Suprapubic skin (tissue), 4 donors: ENCODE data around the gene MIPEP. TPM values are rescaled to one million over a fixed set of nuclear protein-coding genes. Genes with fewer than 3 reads are reported as not detected.

Source experiments
- DNase-seq, 2 donors: peaks; one replicate each; pipeline ENCODE4 v3.0.0-alpha.2; 2019; ENCODE audit warnings: low spot score in 2 of 2
- H3K27ac ChIP-seq: fragments of 200-600 bp; sonication (generic); one replicate; pipeline ENCODE4 v1.5.1; 2019
- H3K27me3 ChIP-seq: fragments of 200-600 bp; sonication (generic); one replicate; pipeline ENCODE4 v1.5.1; 2019
- H3K36me3 ChIP-seq: fragments of 200-600 bp; sonication (generic); one replicate; pipeline ENCODE4 v1.5.1; 2019
- H3K4me1 ChIP-seq: fragments of 200-600 bp; sonication (generic); one replicate; pipeline ENCODE4 v1.5.1; 2019
- H3K4me3 ChIP-seq: fragments of 200-600 bp; sonication (generic); one replicate; pipeline ENCODE4 v1.5.1; 2019; ENCODE audit warnings: mild to moderate bottlenecking
- H3K9me3 ChIP-seq: fragments of 200-600 bp; sonication (generic); one replicate; pipeline ENCODE4 v1.5.1; 2019
- CTCF ChIP-seq, 2 donors: fragments of 200-600 bp in 1 of 2; fragments of 450-650 bp in 1 of 2; sonication (generic) in 1 of 2; IDR thresholded peaks; one replicate each; pipeline ENCODE4 v1.5.1; 2016 to 2019; ENCODE audit warnings: antibody characterized with exemption in 2 of 2, mild to moderate bottlenecking in 1 of 2, moderate library complexity in 1 of 2
- EP300 ChIP-seq: sonication (generic); formaldehyde crosslinking; IDR thresholded peaks from one replicate; pipeline ENCODE4 v1.6.1; 2017; ENCODE audit warnings: antibody characterized with exemption
- POLR2A ChIP-seq, 2 donors: fragments of 450-650 bp; IDR thresholded peaks; one replicate each; pipeline ENCODE4 v1.6.1; 2017; ENCODE audit warnings: antibody characterized with exemption in 2 of 2, mild to moderate bottlenecking in 2 of 2, moderate library complexity in 2 of 2
- POLR2AphosphoS5 ChIP-seq, 3 donors: sonication (generic); formaldehyde crosslinking; IDR thresholded peaks; one replicate each; pipeline ENCODE4 v1.6.1; 2017; ENCODE audit warnings: antibody characterized with exemption in 3 of 3
- WGBS: methylation state at CpG from one replicate; pipeline ENCODE4 v1.1.5; 2018; 5-methylcytosine and 5-hydroxymethylcytosine counted together
- total RNA-seq, 4 donors: library from RNA; depleted of rRNA; stranded (reverse); fragments of >200 nt; gene quantifications; one replicate each; pipeline ENCODE4 v1.1.0, GENCODE V29; 2016

Gene MIPEP
- total RNA-seq, 4 donors from 2014 or later: 26.3 to 51.4 (median 37.6) TPM

GRCh38 chr13:23912469-23912868, 23.3 kb upstream of the MIPEP start:
- whole genome bisulfite sequencing: 49% methylated on average over 1 of the region's 1 CpG
- no peak for TF ChIP-seq POLR2AphosphoS5 (IDR thresholded peaks at IDR 0.05)
- no peak for TF ChIP-seq EP300
- TF ChIP-seq POLR2A (IDR thresholded peaks at IDR 0.05): no peak
- Histone ChIP-seq H3K4me3 (no peak overlapping the region), H3K9me3 (no peaks in the 10 kb centered on the region), H3K27me3 (no peaks in the 10 kb centered on the region), H3K27ac (no peak overlapping the region), H3K36me3 (no peaks in the 10 kb centered on the region), H3K4me1 (no peaks in the 10 kb centered on the region)
- no peak for DNase-seq

GRCh38 chr13:23909606-23910005, 20.4 kb upstream of the MIPEP start:
- H3K4me3 ChIP-seq: no peak overlapping the region
- H3K9me3 ChIP-seq: no peaks in the 10 kb centered on the region
- no peak for TF ChIP-seq CTCF (IDR thresholded peaks at IDR 0.05)
- TF ChIP-seq EP300: no peak
- no peak for TF ChIP-seq POLR2AphosphoS5 (IDR thresholded peaks at IDR 0.05)
- no peak for TF ChIP-seq POLR2A (IDR thresholded peaks at IDR 0.05)
- no peaks in the 10 kb centered on the region for H3K4me1 ChIP-seq
- DNase-seq: no peak
- no peaks in the 10 kb centered on the region for H3K36me3 ChIP-seq
- H3K27me3 ChIP-seq: no peaks in the 10 kb centered on the region
- H3K27ac ChIP-seq: no peak overlapping the region

GRCh38 chr13:23905766-23906165, 16.6 kb upstream of the MIPEP start:
- H3K4me1 ChIP-seq: peaks cover 10% of the 10 kb centered on the region
- H3K27ac ChIP-seq: no peak overlapping the region
- no peak for DNase-seq
- no peaks in the 10 kb centered on the region for H3K36me3 ChIP-seq
- no peak for TF ChIP-seq EP300
- no peak for TF ChIP-seq CTCF (IDR thresholded peaks at IDR 0.05)
- TF ChIP-seq POLR2AphosphoS5 (IDR thresholded peaks at IDR 0.05): no peak
- no peak for TF ChIP-seq POLR2A (IDR thresholded peaks at IDR 0.05)
- WGBS: 96% methylated on average over 2 of the region's 2 CpGs
- H3K9me3 ChIP-seq: no peaks in the 10 kb centered on the region
- H3K4me3 ChIP-seq: no peak overlapping the region
- H3K27me3 ChIP-seq: peaks cover 25% of the 10 kb centered on the region

DNA sequence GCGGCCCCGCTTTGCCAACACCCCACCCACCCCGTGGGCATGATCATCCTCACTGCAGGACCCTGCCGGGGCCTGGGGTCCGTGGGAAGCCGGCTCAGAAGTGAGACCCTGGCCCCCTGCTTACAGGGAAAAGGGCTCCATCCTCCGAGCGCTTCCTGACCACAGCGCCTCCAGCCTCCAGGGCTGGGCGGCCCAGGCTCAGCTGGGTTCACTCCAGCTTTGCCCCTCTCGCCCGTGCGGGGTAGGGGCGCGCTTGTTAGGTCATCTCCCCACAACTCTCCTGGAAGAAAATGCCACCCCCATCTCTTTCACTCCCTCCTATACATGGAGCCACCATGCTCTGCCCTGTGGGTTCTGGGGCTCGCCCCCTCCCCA, 14.7 kb upstream of the MIPEP start:
- WGBS: 59% methylated on average over 16 of the region's 16 CpGs
- peak overlapping the region; percentile 33 for H3K4me3 ChIP-seq
- peaks cover 25% of the 10 kb centered on the region for H3K27me3 ChIP-seq
- H3K36me3 ChIP-seq: no peaks in the 10 kb centered on the region
- no peak for DNase-seq
- no peak overlapping the region for H3K27ac ChIP-seq
- peaks cover 10% of the 10 kb centered on the region for H3K4me1 ChIP-seq
- TF ChIP-seq POLR2A (IDR thresholded peaks at IDR 0.05) (no peak), EP300 (no peak), CTCF (IDR thresholded peaks at IDR 0.05) (no peak), POLR2AphosphoS5 (IDR thresholded peaks at IDR 0.05) (no peak)
- no peaks in the 10 kb centered on the region for H3K9me3 ChIP-seq

DNA sequence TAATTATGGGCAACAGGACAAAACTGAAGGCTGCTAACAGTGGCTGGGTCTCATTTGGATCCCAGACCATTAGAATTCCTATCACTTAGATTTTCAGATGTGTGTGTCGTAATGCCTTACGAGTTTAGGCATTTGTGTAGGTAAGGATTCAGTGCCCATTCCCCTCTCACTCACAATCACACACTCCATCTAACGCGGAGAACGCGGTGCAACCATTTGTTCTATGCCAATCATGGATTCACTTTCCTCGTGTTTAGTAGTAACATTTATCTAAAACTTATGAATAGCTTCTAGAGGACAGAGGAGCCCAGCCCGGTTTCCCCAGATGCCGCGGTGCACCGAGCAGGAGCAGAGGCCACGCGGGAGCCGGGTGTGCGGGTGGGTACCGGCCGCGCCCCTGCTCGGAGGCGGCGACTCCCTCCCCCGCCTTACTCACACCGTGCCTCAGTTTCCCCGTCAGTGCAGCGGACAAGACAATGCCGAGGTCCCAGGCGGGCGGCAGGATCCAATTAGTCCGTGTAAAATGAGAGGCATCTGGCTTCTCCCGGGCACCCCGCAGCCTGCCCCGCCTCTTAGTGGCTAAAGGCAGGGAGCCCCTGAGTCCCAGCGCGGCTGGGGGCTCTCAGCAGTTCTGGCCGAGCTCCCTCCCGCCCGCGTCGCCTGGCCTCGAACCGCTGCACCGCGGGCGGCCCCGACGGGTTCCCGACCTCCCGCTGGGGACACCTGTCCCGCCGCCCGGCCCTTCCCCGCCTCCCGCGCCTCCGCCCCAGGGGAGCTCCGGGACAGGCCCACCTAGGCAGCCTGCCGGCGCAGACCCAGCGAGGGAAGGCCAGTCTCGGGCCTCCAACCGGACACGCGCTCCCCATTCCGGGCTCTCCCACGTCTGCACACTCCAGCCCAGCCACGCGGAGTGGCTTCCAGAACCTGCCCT, 14.0 kb upstream of the MIPEP start:
- Histone ChIP-seq H3K4me1 (peaks cover 10% of the 10 kb centered on the region), H3K27me3 (peaks cover 25% of the 10 kb centered on the region), H3K27ac (no peak overlapping the region), H3K4me3 (peak overlapping the region; percentile 33), H3K9me3 (no peaks in the 10 kb centered on the region), H3K36me3 (no peaks in the 10 kb centered on the region)
- WGBS: 23% methylated on average over 22 of the region's 67 CpGs
- TF ChIP-seq EP300 (no peak), CTCF (IDR thresholded peaks at IDR 0.05) (no peak), POLR2AphosphoS5 (IDR thresholded peaks at IDR 0.05) (no peak), POLR2A (IDR thresholded peaks at IDR 0.05) (no peak)
- no peak for DNase-seq
